HG03469 (cell line): ENCODE data around the gene ZNF816.
"Not testable (repeated sequence)": the region's sequence is repeated elsewhere in the genome, so short reads cannot be mapped to it uniquely, and the experiment has no call there.

Experiments used
- ATAC-seq: cut with Tn5 transposase; IDR thresholded peaks from one replicate; pipeline ENCODE4 v1.9.1; 2021; ENCODE audit warnings: mild to moderate bottlenecking, moderate library complexity, moderate number of reproducible peaks; ENCODE audit not compliant: unreplicated experiment

ZNF816 gene

GRCh38 chr19:52936151-52936953 lies 26.3 kb downstream of the ZNF816 start:
- ATAC-seq = no peak

DNA sequence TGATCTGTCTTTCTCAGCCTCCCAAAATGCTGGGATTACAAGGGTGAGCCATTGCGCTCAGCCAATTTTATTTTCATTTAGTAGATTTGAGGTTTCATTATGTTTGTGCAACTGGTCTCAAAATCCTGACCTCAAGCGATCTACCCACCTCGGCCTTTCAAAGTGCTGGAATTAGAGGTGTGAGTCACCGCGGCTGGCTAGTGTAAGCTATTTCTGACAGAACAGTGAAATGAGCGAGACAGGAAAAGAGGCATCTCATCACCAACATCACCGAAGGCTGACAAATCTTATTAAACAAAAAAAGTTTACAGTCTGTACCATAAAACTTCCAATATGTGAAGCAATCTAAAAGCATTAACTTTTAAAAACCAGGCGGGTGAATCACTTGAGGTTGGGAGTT lies 27.2 kb downstream of the ZNF816 start:
- ATAC-seq = no peak

- ATAC-seq = not testable (repeated sequence)
Measured at GRCh38 chr19:52924641-52925040, 38.0 kb downstream of the ZNF816 start.

- ATAC-seq = no peak
Measured at GRCh38 chr19:52923778-52924593, 38.7 kb downstream of the ZNF816 start.

DNA sequence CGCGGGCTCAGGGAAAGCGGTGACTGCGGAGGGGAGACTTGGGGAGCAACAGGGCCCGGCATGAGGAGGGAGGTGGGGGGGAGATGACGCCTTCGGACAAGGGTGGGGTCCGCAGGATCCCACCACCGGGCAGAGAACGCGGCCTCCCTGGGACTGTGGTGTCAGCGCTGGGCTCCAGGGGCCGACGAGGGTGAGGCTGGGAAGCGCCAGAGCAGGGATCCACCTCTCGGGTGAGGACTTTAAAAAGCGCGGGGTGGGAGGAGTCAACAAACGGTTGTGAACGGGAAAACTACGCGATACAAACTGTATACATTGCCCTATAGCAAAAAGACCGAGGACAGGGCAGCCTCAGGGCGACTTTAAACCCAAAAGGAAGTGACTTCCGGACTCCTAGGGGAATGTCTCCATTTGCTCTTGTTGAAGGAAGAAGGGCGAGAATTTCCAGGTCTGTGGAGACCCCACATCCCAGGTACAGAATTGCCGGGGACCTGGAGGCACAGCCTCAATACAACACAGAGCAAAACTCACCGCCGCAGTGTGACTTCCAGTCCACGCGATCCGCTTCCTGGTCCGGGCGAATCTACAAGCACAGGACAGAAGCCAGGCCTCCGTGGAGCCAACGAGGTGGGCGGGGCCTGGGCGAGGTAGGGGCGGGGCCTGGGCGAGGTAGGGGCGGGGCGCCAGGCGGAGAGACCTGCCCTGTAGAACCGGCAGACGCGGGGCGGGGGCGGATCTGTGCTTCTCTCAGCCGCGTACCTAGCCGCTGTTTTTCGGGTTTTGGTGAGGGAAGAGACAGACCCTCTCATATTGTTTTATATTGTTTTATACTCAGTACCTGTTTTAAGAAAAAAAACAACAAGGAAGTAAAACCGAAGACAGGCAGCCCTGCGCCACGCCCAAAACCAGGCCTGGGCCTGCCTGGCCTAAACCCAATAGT lies 39.6 kb downstream of the ZNF816 start, which contains the start of gene ZNF888:
Gene ZNF888 (minus strand): TSS at position 588 of the 937 bp plus-strand sequence. CDS start 5,555 bp downstream, outside the sequence.
- ATAC-seq = no peak

GRCh38 chr19:52917531-52917930 lies 45.1 kb downstream of the ZNF816 start:
- ATAC-seq = no peak

DNA sequence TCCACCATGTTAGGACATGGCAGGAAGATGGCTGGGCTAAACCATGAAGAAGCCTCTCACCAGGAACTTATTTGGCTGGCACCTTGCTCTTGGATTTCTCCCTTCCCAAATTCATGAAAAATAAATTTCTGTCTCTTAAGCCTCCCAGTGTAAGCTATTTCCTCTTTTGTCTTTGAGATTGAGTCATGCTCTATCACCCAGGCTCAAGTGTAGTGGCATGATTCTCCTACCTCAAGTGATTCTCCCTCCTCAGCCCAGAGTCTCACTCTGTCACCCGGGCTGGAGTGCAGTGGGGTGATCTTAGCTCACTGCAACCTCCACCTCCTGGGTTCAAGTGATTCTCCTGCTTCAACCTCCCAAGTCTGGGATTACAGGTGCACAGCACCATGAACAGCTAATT lies 52.0 kb downstream of the ZNF816 start:
- no peak for ATAC-seq

DNA sequence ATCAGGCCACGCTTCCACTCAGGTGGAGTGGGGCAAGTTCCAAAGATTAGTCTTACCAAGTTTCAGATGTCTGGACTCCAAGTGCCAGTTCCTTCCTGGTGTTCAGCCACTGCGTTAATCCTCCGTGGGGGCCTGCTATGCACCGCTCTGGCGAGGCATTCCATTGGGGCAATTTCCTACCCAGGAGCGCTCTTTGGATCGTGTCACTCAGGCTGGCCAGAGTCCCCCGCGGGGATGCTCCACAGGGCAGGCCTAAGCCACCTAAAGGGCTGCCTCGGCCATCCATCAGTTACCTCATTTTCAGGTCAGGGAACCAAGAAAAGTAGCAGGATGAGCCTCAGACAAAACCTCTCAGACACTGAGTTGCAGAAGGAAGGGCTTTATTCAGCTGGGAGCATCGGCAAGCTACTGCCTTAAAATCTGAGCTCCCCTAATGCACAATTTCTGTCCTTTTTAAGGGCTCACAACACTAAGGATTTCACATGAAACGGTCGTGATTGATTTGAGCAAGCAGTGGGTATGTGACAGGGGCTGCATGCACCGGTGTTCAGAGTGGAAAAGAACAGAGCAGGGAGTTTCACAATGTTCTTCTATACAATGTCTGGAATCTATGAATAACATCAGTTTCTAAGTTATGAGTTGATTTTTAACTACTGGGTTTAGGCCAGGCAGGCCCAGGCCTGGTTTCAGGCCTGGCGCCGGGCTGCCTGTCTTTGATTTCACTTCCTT lies 58.5 kb downstream of the ZNF816 start:
- ATAC-seq = not testable (repeated sequence)

DNA sequence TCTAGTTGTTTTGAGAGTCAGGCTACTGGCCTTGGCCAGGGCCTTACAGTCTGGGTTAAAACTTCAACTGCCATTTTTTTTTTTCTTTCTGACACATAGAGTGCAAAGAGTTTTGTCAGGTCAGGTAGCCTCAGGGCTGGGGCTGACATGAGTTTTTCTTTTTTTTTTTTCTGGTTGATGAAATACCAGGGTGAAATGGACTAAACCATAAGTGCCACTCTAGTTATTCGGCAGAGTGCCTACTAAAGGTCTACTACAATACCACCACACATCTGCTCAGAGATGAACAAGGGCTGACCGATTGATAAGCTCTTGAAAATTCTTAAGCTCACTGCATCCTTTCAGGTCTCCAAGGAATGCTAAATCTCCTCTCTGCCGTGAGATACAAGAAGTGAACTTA lies 60.8 kb downstream of the ZNF816 start:
- no peak for ATAC-seq
